T-helper 17 cell (primary cell): ENCODE measurements around the gene ANO5. TPM values are rescaled to one million over a fixed set of nuclear protein-coding genes. Genes with fewer than 3 reads are reported as not detected.
A peak's percentile ranks its signal among the peaks of the same experiment; 100 is the strongest.

Source experiments
- ATAC-seq: fragments of 150-1000 bp; cut with Tn5 transposase; 2 replicates; pipeline ENCODE4 v1.10.0; 2021; ENCODE audit warnings: mild to moderate bottlenecking, moderate library complexity
- DNase-seq, 3 donors: peaks; one replicate each; pipeline versions ENCODE4 v3.0.0 to v3.0.0-alpha.2; 2020 to 2021
- H3K9me3 ChIP-seq: one replicate; pipeline ENCODE4 v1.7.0; 2013; ENCODE audit warnings: low read length, mild to moderate bottlenecking; ENCODE audit not compliant: control insufficient read depth, poor library complexity, severe bottlenecking
- H3K27ac Mint-ChIP-seq: one replicate; pipeline ENCODE4 v1.8.0; 2022; ENCODE audit warnings: mild to moderate bottlenecking, moderate library complexity, mixed read lengths
- H3K27me3 Mint-ChIP-seq: one replicate; pipeline ENCODE4 v1.8.0; 2022; ENCODE audit warnings: mixed read lengths
- H3K36me3 Mint-ChIP-seq: one replicate; pipeline ENCODE4 v1.8.0; 2022; ENCODE audit warnings: low read depth, mixed read lengths
- H3K4me1 Mint-ChIP-seq: one replicate; pipeline ENCODE4 v1.8.0; 2022; ENCODE audit warnings: mild to moderate bottlenecking, mixed read lengths
- H3K4me3 Mint-ChIP-seq: one replicate; pipeline ENCODE4 v1.8.0; 2022; ENCODE audit warnings: mild to moderate bottlenecking, moderate library complexity, mixed read lengths
- total RNA-seq, 4 donors: library from RNA in 2 of 4; stranded (reverse) in 2 of 4; gene quantifications; one replicate each; pipeline ENCODE4 v1.2.3 and lab custom pipeline; 2022 to 2026

The ANO5 gene
- total RNA-seq, 2 donors from 2014 or later, result 0.05 TPM; not detected in 1

DNA sequence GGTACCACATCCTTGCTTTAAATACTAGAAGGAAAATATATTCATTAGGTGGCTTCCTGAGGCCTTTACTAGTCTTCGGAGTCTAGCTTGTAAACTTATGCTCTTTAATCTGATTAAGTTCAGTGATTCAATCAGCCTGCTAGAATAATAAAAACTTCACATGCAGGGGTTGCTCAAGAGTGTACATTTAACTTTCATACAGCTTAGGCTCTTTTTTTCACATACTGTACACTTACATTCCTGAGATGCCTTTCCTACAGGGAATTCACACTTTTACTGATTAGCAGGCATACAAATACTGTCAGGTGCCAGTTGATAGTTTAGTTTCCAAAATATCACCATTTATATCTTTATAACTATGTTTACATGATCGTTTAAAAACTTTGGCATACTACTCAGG, 3.2 kb upstream of the ANO5 start:
- Mint-ChIP-seq H3K27me3 (peaks cover 20% of the 10 kb centered on the region), H3K36me3 (peaks cover 3% of the 10 kb centered on the region), H3K4me1 (peaks cover 6% of the 10 kb centered on the region), H3K27ac (no peak overlapping the region), H3K4me3 (no peak overlapping the region)
- H3K9me3 ChIP-seq, result no peaks in the 10 kb centered on the region
- no peak for DNase-seq
- no peak for ATAC-seq

DNA sequence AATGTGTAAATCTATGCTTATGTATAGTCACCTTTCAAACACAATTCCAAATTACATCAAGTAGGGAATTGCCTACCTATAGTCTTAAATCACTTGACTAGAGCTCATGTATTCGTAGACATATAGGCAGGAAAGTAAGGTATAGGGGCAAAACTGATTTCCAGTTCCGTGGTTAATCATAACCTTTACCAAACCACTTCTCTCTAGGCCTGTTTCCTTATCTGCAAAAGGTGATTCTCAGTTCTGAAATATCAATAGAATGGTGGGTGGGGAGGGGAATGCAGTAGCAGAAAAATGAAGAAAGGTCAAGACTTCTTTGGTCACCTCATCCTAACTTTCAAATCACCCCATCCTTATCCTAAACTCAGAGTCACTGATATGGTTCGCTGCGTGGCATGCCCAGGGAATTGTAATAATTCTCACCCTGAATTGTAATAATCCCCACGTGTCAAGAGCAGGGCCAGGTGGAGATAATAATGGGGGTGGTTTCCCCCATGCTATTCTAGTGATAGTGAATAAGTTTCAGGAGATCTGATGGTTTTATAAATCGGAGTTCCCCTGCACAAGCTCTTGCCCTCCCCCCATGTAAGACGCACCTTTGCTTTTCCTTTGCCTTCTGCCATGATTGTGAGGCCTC, 1.9 kb upstream of the ANO5 start:
- peaks cover 8% of the 10 kb centered on the region for H3K4me1 Mint-ChIP-seq
- DNase-seq, result no peak
- no peaks in the 10 kb centered on the region for H3K9me3 ChIP-seq
- H3K36me3 Mint-ChIP-seq, result peaks cover 3% of the 10 kb centered on the region
- no peak overlapping the region for H3K27ac Mint-ChIP-seq
- no peak overlapping the region for H3K4me3 Mint-ChIP-seq
- H3K27me3 Mint-ChIP-seq, result peaks cover 23% of the 10 kb centered on the region
- no peak for ATAC-seq

DNA sequence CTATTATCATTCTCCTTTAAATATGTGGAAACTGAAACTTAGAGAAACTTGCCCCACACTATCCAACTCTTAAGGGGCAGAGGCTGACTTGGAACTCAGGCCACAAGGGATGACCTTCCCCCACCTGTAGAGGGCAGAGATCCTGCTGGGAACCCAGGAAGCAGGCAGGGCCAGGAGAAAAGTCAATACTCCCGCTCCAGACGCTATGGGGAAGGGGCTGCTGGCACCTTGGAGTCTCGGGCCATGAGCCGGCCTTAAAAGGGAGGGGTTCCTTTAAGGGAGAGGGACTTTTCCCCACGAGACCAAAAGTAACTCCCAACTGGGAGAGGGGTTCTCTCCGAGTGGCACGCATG, 620 bp upstream of the ANO5 start:
- H3K27me3 Mint-ChIP-seq, result peaks cover 23% of the 10 kb centered on the region
- no peak for ATAC-seq
- no peak for DNase-seq
- no peaks in the 10 kb centered on the region for H3K9me3 ChIP-seq
- peak overlapping the region; percentile 79 for H3K4me3 Mint-ChIP-seq
- peaks cover 3% of the 10 kb centered on the region for H3K36me3 Mint-ChIP-seq
- H3K27ac Mint-ChIP-seq, result no peak overlapping the region
- peaks cover 8% of the 10 kb centered on the region for H3K4me1 Mint-ChIP-seq

DNA sequence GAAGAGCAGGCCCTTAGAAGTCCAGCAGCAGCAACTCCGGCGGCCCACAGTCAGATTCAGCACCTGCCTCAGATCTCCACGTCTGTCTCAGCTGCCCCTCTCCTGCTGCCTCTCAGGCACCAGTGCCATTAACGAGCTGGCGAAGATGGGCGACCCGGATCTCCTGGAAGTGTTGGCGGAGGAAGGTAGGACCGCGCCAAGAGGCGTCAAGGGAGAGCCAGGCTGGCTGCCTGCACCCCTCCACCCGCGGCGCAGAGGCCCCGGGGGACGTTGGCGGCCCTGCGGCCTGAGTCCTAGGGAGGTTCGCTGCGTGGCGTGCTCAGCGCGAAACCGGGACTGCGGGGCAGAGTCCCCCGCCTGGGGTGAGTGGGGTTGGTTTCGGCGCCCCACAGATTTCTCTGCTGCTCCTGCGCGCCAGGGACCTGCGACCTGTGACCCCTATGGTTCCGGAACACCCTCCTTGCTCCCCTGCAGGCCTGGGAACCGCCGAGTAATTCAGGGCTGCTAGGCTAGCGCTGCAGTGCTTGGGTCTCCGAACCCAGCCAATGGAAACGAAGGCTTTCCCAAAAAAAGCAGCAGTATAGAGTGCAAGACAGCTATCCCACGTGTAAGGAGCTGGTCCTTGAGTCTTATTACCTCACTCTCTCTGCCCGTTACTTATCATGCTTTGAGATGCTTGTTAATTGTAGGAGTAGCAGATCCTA, 615 bp downstream of the ANO5 start:
- Mint-ChIP-seq H3K27me3 (peaks cover 23% of the 10 kb centered on the region), H3K4me3 (peak overlapping the region; percentile 46), H3K4me1 (peaks cover 8% of the 10 kb centered on the region), H3K36me3 (peaks cover 3% of the 10 kb centered on the region), H3K27ac (no peak overlapping the region)
- no peak for ATAC-seq
- H3K9me3 ChIP-seq, result no peaks in the 10 kb centered on the region
- DNase-seq, result no peak

DNA sequence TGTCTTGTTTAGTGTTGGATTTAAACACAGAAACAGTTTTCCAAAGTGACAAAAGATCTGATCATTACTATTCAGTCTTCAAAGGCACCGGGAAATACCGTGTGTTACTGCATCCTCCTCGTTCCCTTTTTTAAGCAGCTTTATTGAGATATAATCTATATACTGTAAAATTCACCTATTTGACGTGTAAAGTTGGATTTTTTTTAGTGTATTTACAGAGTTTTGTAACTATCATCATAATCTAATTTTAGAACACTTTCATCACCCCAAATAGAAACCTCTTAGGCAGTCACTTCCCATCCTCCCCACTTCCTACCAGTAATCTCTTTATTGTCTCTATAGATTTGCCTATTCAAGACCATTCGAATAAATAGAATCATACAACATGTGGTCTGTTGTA, 1.4 kb downstream of the ANO5 start:
- Mint-ChIP-seq H3K27ac (no peak overlapping the region), H3K4me1 (peaks cover 8% of the 10 kb centered on the region), H3K27me3 (peaks cover 23% of the 10 kb centered on the region), H3K4me3 (no peak overlapping the region), H3K36me3 (peaks cover 3% of the 10 kb centered on the region)
- H3K9me3 ChIP-seq, result no peaks in the 10 kb centered on the region
- DNase-seq (no peak), ATAC-seq (no peak)

DNA sequence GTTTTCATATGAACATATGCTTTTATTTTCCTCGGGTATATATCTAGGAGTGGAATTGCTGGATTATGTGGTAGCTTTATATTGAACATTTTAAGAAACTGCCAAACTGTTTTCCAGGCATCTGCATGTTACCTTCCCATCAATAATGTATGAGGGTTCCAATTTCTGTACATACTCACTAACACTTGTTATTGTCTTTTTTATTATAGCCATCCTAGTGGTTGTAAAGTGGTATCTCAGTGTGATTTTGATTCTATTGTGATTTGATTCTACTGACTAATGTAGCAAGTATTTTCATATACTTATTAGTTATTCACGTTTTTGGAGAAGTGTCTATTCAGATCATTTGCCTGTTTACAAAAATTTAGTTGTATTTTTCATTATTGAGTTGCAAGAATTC, 2.0 kb downstream of the ANO5 start:
- Mint-ChIP-seq H3K27ac (no peak overlapping the region), H3K36me3 (peaks cover 3% of the 10 kb centered on the region), H3K4me1 (peaks cover 8% of the 10 kb centered on the region), H3K4me3 (no peak overlapping the region), H3K27me3 (peaks cover 23% of the 10 kb centered on the region)
- H3K9me3 ChIP-seq, result no peaks in the 10 kb centered on the region
- no peak for ATAC-seq
- DNase-seq, result no peak

DNA sequence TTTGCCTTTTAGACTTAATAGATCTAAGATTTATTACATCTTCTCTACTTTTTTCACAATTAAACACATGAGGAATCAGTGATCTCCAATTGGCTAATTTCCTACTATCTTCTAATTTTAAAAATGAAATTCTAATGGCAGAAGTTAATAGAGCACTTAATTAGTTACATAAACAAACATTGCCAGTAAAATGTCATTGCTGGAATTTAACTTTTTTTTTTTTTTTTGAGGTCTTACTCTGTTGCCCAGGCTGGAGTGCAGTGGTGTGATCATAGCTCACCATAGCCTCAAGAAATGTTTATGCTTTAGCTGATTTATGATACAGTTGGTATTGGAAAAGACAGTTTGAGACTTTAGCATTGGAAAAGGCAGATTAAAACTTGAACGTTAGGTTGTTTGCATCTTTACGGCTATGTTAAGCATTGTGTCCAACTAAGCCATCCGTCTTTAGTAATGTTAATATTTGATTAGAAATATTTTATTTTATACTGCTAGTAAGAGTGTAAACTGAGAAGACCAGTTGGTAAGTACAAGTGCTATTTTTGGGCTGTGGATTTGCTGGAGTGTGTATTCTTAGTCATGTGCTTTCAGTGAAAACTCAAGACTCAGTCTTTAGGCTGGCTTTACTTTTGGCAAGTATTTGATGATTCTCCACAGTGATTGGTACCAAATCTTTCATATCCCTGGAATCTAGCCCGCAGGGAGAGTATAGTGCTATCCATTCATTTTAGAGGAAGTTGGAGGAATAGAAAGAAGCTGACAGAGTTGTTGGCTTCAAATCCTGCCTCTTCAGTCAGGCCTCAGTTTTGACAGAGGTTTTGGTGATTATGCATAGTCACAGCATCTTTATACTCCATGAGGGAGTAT, 4.5 kb downstream of the ANO5 start:
- Mint-ChIP-seq H3K4me3 (no peak overlapping the region), H3K4me1 (peaks cover 7% of the 10 kb centered on the region), H3K27ac (no peak overlapping the region), H3K36me3 (peaks cover 2% of the 10 kb centered on the region), H3K27me3 (peaks cover 17% of the 10 kb centered on the region)
- DNase-seq (no peak), ATAC-seq (no peak)
- no peaks in the 10 kb centered on the region for H3K9me3 ChIP-seq

DNA sequence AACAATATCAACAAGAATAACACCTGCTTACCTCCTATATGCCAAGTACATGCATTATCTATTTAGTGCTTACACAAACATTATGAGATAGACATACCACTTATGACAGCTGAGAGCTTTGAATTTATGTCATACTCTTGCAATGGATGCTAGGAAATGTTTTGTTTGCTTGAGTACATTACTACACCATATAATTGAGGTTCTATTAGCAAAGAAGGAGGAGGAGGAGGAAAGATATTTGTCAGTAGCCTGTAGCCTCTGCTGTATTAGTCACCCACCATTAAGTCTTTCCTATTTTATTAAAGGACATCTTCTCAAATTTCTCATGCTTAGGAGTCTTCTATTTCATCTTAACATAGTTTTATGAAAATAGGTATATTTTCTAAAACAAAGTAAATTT, 6.4 kb downstream of the ANO5 start:
- Mint-ChIP-seq H3K4me3 (no peak overlapping the region), H3K36me3 (no peaks in the 10 kb centered on the region), H3K4me1 (peaks cover 6% of the 10 kb centered on the region), H3K27ac (no peak overlapping the region), H3K27me3 (peaks cover 6% of the 10 kb centered on the region)
- DNase-seq, result no peak
- no peak for ATAC-seq
- no peaks in the 10 kb centered on the region for H3K9me3 ChIP-seq

DNA sequence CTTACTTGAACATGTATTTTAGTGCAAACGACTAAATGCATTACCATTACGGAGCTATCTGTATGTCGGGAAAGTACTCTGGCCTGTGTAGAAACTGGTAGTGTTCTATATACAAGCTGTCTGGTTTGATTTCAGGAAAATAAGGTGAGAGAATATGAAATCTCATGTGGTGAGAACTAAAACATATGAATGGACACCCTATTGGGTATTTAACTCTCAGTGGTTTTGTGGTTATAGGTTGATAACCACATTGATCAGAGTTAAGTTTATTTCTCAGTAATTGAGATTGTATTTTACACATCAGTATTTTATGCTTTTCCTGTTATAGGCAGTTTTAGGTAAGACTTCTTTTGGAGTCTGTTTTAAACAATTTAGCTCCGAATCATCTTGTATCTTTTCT, 10.4 kb downstream of the ANO5 start:
- ATAC-seq (no peak), DNase-seq (no peak)
- Mint-ChIP-seq H3K4me1 (no peaks in the 10 kb centered on the region), H3K27me3 (no peaks in the 10 kb centered on the region), H3K27ac (no peak overlapping the region), H3K36me3 (no peaks in the 10 kb centered on the region), H3K4me3 (no peak overlapping the region)
- H3K9me3 ChIP-seq, result no peaks in the 10 kb centered on the region

DNA sequence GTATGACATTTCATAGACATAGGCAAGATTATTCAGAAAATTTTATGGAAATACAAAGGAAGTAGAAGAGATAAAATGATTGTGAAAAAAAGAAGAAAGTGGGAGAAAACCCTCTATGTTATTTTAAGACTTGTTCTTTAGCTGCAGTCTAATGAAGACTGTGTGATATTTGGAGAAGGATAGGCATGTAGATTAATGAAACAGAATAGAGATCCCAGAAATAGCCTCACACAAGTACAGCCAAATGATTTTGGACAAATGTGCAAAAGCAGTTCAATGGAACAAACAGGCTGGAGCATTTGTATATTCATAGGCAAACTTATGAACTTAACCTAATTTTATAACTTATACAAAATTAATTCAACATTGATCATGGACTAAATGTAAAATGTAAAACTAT, 14.3 kb downstream of the ANO5 start:
- Mint-ChIP-seq H3K27ac (no peak overlapping the region), H3K27me3 (no peaks in the 10 kb centered on the region), H3K36me3 (no peaks in the 10 kb centered on the region), H3K4me1 (no peaks in the 10 kb centered on the region), H3K4me3 (no peak overlapping the region)
- no peaks in the 10 kb centered on the region for H3K9me3 ChIP-seq
- DNase-seq (no peak), ATAC-seq (no peak)

DNA sequence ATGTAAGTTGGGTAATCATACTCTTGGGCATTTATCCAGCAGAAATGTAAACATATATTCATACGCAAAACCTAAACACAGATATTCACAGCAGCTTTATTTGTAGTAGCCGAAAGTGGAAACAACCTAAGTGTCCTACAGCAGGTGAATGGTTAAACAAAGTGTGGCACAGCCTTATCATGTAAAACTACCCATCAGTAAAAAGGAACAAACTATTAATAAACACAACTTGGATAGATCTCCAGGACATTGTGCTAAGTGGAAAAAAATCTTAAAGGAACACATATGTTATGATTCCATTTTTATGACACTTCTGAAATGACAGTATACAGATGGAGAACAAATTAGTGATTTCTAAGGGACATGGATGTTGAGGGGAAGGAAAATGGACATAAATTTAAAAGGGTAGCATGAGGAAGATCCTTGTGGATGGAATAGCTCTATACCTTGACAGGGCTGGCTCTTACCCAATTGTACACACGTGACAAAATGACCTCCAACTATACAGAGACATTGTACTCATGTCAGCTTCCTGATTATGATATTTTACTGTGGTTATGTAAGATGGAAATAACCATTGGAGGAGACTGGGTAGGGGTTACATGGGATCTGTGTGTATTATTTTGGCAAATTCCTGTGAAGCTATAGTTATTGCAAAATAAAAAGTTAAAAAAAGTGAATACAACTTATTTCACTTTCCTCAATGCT, 15.4 kb downstream of the ANO5 start:
- no peak for ATAC-seq
- no peak for DNase-seq
- H3K27me3 Mint-ChIP-seq, result no peaks in the 10 kb centered on the region
- H3K4me3 Mint-ChIP-seq, result no peak overlapping the region
- H3K4me1 Mint-ChIP-seq, result no peaks in the 10 kb centered on the region
- no peaks in the 10 kb centered on the region for H3K9me3 ChIP-seq
- H3K27ac Mint-ChIP-seq, result no peak overlapping the region
- H3K36me3 Mint-ChIP-seq, result no peaks in the 10 kb centered on the region

DNA sequence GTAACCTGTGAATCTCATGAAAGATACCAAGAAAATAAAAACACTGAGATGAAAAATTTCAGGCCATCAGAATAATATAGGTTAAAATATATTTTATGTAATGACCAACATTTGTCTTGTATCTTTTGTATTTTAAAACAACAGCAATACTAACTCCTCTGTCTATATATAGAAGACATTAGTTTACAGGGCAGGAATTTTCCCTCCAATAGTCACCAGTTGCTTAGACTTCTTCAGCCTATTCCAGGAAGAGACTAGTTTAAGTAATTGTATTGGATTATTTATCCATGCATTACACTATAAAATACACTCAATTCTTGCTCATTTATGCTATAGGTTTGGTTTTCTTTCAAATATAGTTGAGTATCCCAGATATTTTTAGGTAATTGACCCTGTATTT, 24.1 kb downstream of the ANO5 start:
- H3K36me3 Mint-ChIP-seq, result no peaks in the 10 kb centered on the region
- DNase-seq, result no peak
- no peaks in the 10 kb centered on the region for H3K4me1 Mint-ChIP-seq

DNA sequence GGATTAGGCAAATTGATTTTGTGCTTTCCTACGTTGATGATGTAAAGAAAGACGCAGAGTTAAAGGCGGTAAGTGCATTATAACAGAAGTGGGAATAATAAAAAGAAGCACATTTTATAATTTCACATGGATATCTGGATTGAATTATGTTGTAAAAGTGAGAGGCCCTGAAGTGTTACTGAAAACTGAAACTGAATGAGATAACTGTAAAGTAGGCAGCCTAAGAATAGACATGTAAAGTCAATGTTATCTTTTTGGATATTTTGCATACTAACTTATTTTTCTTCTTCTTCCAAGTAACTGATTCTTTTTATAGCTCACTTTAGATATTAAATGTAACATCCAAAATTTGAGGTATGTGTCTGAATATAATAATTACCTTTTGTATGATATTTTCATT, 28.3 kb downstream of the ANO5 start:
- Mint-ChIP-seq H3K27ac (no peak overlapping the region), H3K27me3 (no peaks in the 10 kb centered on the region), H3K4me1 (no peaks in the 10 kb centered on the region), H3K36me3 (no peaks in the 10 kb centered on the region), H3K4me3 (no peak overlapping the region)
- DNase-seq, result no peak
- no peak for ATAC-seq
- no peaks in the 10 kb centered on the region for H3K9me3 ChIP-seq

More for the DNA sequence above, 24.1 kb downstream of the ANO5 start:
- H3K9me3 ChIP-seq, result no peaks in the 10 kb centered on the region
- Mint-ChIP-seq H3K27me3 (no peaks in the 10 kb centered on the region), H3K27ac (no peak overlapping the region), H3K4me3 (no peak overlapping the region)
- no peak for ATAC-seq
